ENCODE measurements around the gene NAMPT.

Gene NAMPT

GRCh38 chr7:106203473-106203872, 81.3 kb downstream of the NAMPT start:
- no peak overlapping the region for H3K4me3 ChIP-seq (ENCODE audit: low read depth, low read length)
- TF ChIP-seq CTCF (IDR thresholded peaks at IDR 0.05; ENCODE audit: low read depth, low read length) = no peak

GRCh38 chr7:106201164-106201563, 83.6 kb downstream of the NAMPT start:
- no peak for TF ChIP-seq CTCF (IDR thresholded peaks at IDR 0.05; ENCODE audit: low read depth, low read length)
- no peak overlapping the region for H3K4me3 ChIP-seq (ENCODE audit: low read depth, low read length)

GRCh38 chr7:106199813-106200364, 84.9 kb downstream of the NAMPT start:
- H3K4me3 ChIP-seq (ENCODE audit: low read depth, low read length) = no peak overlapping the region
- no peak for TF ChIP-seq CTCF (IDR thresholded peaks at IDR 0.05; ENCODE audit: low read depth, low read length)

GRCh38 chr7:106199024-106199423, 85.8 kb downstream of the NAMPT start:
- no peak for TF ChIP-seq CTCF (IDR thresholded peaks at IDR 0.05; ENCODE audit: low read depth, low read length)

More at GRCh38 chr7:106199024-106199423, 85.8 kb downstream of the NAMPT start:
- H3K4me3 ChIP-seq (ENCODE audit: low read depth, low read length) = no peak overlapping the region

All from WI38 (cell line).